Lower leg skin (tissue), 4 donors: ENCODE data around the gene AGMO. TPM values are rescaled to one million over a fixed set of nuclear protein-coding genes. Genes with fewer than 3 reads are reported as not detected.
"Not testable (repeated sequence)": the region's sequence is repeated elsewhere in the genome, so short reads cannot be mapped to it uniquely, and the experiment has no call there.

Experiments used
- DNase-seq, 2 donors: peaks; one replicate each; pipeline ENCODE4 v3.0.0-alpha.2; 2019; ENCODE audit warnings: low spot score in 2 of 2
- H3K4me3 ChIP-seq: fragments of 200-600 bp; sonication (generic); 2 replicates; pipeline ENCODE4 v1.5.1; 2017; ENCODE audit warnings: mild to moderate bottlenecking, low read depth; ENCODE audit not compliant: poor library complexity, severe bottlenecking
- CTCF ChIP-seq, 3 donors: fragments of 450-650 bp; IDR thresholded peaks; one replicate each; pipeline ENCODE4 v1.5.1; 2016; ENCODE audit warnings: antibody characterized with exemption in 3 of 3, mild to moderate bottlenecking in 3 of 3, moderate library complexity in 2 of 3
- POLR2A ChIP-seq, 2 donors: fragments of 450-650 bp; IDR thresholded peaks; one replicate each; pipeline ENCODE4 v1.6.1; 2016 to 2017; ENCODE audit warnings: antibody characterized with exemption in 2 of 2, mild to moderate bottlenecking in 1 of 2, moderate library complexity in 1 of 2
- WGBS, 2 donors: methylation state at CpG; one replicate each; pipeline ENCODE4 v1.1.5; 2018; 5-methylcytosine and 5-hydroxymethylcytosine counted together
- intact Hi-C: fragments of 100-400 bp; cut with DNase I; formaldehyde crosslinking; loops from one replicate; pipeline ENCODE4 v1.15.0; 2023; ENCODE audit warnings: low total_unique reads
- total RNA-seq, 4 donors: library from RNA; depleted of rRNA; stranded (reverse); fragments of >200 nt; gene quantifications; one replicate each; pipeline ENCODE4 v1.1.0, GENCODE V29; 2016

Gene AGMO
- total RNA-seq, 4 donors from 2014 or later, result 0.15 to 0.58 (median 0.22) TPM; not detected in 1

- intact Hi-C loops, result no loop called here
- DNase-seq, result no peak
- TF ChIP-seq POLR2A (IDR thresholded peaks at IDR 0.05) (no peak), CTCF (IDR thresholded peaks at IDR 0.05) (no peak)
- 54 to 55% methylated on average over 4 of the region's 4 CpGs for WGBS, 2 donors
- no peak overlapping the region for H3K4me3 ChIP-seq
Measured at GRCh38 chr7:15555381-15555859, 6.4 kb downstream of the AGMO start.

GRCh38 chr7:15554744-15555143, 7.1 kb downstream of the AGMO start:
- intact Hi-C loops, result no loop called here
- WGBS, 2 donors, result 57 to 58% methylated on average over 3 of the region's 3 CpGs
- DNase-seq, result no peak
- TF ChIP-seq POLR2A (IDR thresholded peaks at IDR 0.05) (no peak), CTCF (IDR thresholded peaks at IDR 0.05) (no peak)
- no peak overlapping the region for H3K4me3 ChIP-seq

- intact Hi-C loops, result no loop called here
- DNase-seq, result no peak
- no peak overlapping the region for H3K4me3 ChIP-seq
- 61 to 63% methylated on average over 1 of the region's 1 CpG for WGBS, 2 donors
- TF ChIP-seq CTCF (IDR thresholded peaks at IDR 0.05) (no peak), POLR2A (IDR thresholded peaks at IDR 0.05) (no peak)
Measured at GRCh38 chr7:15554081-15554480, 7.7 kb downstream of the AGMO start.

- intact Hi-C loops, H3K4me3 ChIP-seq, DNase-seq: not testable (repeated sequence)
- WGBS, 2 donors, result 95 to 96% methylated on average over 25 to 29 of the region's 29 CpGs
Measured at GRCh38 chr7:15547320-15547719, 14.5 kb downstream of the AGMO start.

- intact Hi-C loops, result no loop called here
- DNase-seq, result no peak
- WGBS, 2 donors, result 95% methylated on average over 2 of the region's 2 CpGs
- H3K4me3 ChIP-seq, result no peak overlapping the region
- TF ChIP-seq POLR2A (IDR thresholded peaks at IDR 0.05) (no peak), CTCF (IDR thresholded peaks at IDR 0.05) (no peak)
Measured at GRCh38 chr7:15546272-15546792, 15.5 kb downstream of the AGMO start.

- WGBS, 2 donors, result 73 to 84% methylated on average over 2 of the region's 2 CpGs
- DNase-seq, result no peak
- no peak overlapping the region for H3K4me3 ChIP-seq
- intact Hi-C loops, result no loop called here
- TF ChIP-seq POLR2A (IDR thresholded peaks at IDR 0.05), result no peak
- no peak for TF ChIP-seq CTCF (IDR thresholded peaks at IDR 0.05)
Measured at GRCh38 chr7:15544050-15544449, 17.8 kb downstream of the AGMO start.
